ENCODE measurements around the gene RBM47. TPM values are rescaled to one million over a fixed set of nuclear protein-coding genes. Genes with fewer than 3 reads are reported as not detected.

Gene RBM47
- total RNA-seq, 1 donor from 2014 or later = 0.98 TPM

GRCh38 chr4:40603281-40603680 is 26.4 kb downstream of the RBM47 start:
- TF ChIP-seq CTCF (IDR thresholded peaks at IDR 0.05; ENCODE audit: partially characterized antibody, unreplicated experiment) = no peak
- H3K27me3 Mint-ChIP-seq (ENCODE audit: unreplicated experiment) = peaks cover 1% of the 10 kb centered on the region
- no peak overlapping the region for H3K27ac Mint-ChIP-seq (ENCODE audit: unreplicated experiment)
- no peaks in the 10 kb centered on the region for H3K4me1 Mint-ChIP-seq (ENCODE audit: low read depth, unreplicated experiment)
- no peaks in the 10 kb centered on the region for H3K9me3 Mint-ChIP-seq (ENCODE audit: unreplicated experiment)
- H3K36me3 Mint-ChIP-seq (ENCODE audit: unreplicated experiment) = no peaks in the 10 kb centered on the region
- no peak overlapping the region for H3K4me3 Mint-ChIP-seq (ENCODE audit: unreplicated experiment)
- no peak for DNase-seq

- Mint-ChIP-seq H3K36me3 (ENCODE audit: unreplicated experiment) (no peaks in the 10 kb centered on the region), H3K27ac (ENCODE audit: unreplicated experiment) (no peak overlapping the region), H3K9me3 (ENCODE audit: unreplicated experiment) (no peaks in the 10 kb centered on the region), H3K4me1 (ENCODE audit: low read depth, unreplicated experiment) (no peaks in the 10 kb centered on the region), H3K27me3 (ENCODE audit: unreplicated experiment) (peaks cover 1% of the 10 kb centered on the region), H3K4me3 (ENCODE audit: unreplicated experiment) (no peak overlapping the region)
- DNase-seq = no peak
- no peak for TF ChIP-seq CTCF (IDR thresholded peaks at IDR 0.05; ENCODE audit: partially characterized antibody, unreplicated experiment)
Observed at GRCh38 chr4:40601641-40602040, 28.0 kb downstream of the RBM47 start.

- Mint-ChIP-seq H3K4me3 (ENCODE audit: unreplicated experiment) (no peak overlapping the region), H3K27me3 (ENCODE audit: unreplicated experiment) (peaks cover 1% of the 10 kb centered on the region)
- no peak for TF ChIP-seq CTCF (IDR thresholded peaks at IDR 0.05; ENCODE audit: partially characterized antibody, unreplicated experiment)
Observed at GRCh38 chr4:40600850-40601249, 28.8 kb downstream of the RBM47 start.

GRCh38 chr4:40599431-40599830 is 30.2 kb downstream of the RBM47 start:
- no peaks in the 10 kb centered on the region for H3K9me3 Mint-ChIP-seq (ENCODE audit: unreplicated experiment)
- no peak overlapping the region for H3K27ac Mint-ChIP-seq (ENCODE audit: unreplicated experiment)
- peaks cover 1% of the 10 kb centered on the region for H3K27me3 Mint-ChIP-seq (ENCODE audit: unreplicated experiment)
- no peak for TF ChIP-seq CTCF (IDR thresholded peaks at IDR 0.05; ENCODE audit: partially characterized antibody, unreplicated experiment)
- no peak for DNase-seq
- H3K4me3 Mint-ChIP-seq (ENCODE audit: unreplicated experiment) = no peak overlapping the region
- no peaks in the 10 kb centered on the region for H3K4me1 Mint-ChIP-seq (ENCODE audit: low read depth, unreplicated experiment)
- H3K36me3 Mint-ChIP-seq (ENCODE audit: unreplicated experiment) = no peaks in the 10 kb centered on the region

More at GRCh38 chr4:40600850-40601249, 28.8 kb downstream of the RBM47 start:
- Mint-ChIP-seq H3K27ac (ENCODE audit: unreplicated experiment) (no peak overlapping the region), H3K36me3 (ENCODE audit: unreplicated experiment) (no peaks in the 10 kb centered on the region), H3K4me1 (ENCODE audit: low read depth, unreplicated experiment) (no peaks in the 10 kb centered on the region), H3K9me3 (ENCODE audit: unreplicated experiment) (no peaks in the 10 kb centered on the region)
- no peak for DNase-seq

- DNase-seq = no peak
- H3K27me3 Mint-ChIP-seq (ENCODE audit: unreplicated experiment) = no peaks in the 10 kb centered on the region
- H3K9me3 Mint-ChIP-seq (ENCODE audit: unreplicated experiment) = no peaks in the 10 kb centered on the region
- H3K27ac Mint-ChIP-seq (ENCODE audit: unreplicated experiment) = no peak overlapping the region
- H3K4me3 Mint-ChIP-seq (ENCODE audit: unreplicated experiment) = no peak overlapping the region
- no peaks in the 10 kb centered on the region for H3K4me1 Mint-ChIP-seq (ENCODE audit: low read depth, unreplicated experiment)
- TF ChIP-seq CTCF (IDR thresholded peaks at IDR 0.05; ENCODE audit: partially characterized antibody, unreplicated experiment) = no peak
- H3K36me3 Mint-ChIP-seq (ENCODE audit: unreplicated experiment) = no peaks in the 10 kb centered on the region
Observed at GRCh38 chr4:40596522-40596921, 33.1 kb downstream of the RBM47 start.

Measured in glutamatergic neuron (in vitro differentiated cells).